ENCODE data around the gene SOX18. TPM values are rescaled to one million over a fixed set of nuclear protein-coding genes. Genes with fewer than 3 reads are reported as not detected.

The SOX18 gene
- total and polyA plus RNA-seq, 2 of the 13 experiments (the other 11 are each of a cell fraction or from before 2014, with no cell fraction given), result 1.6 to 1.9 TPM

- H3K9me3 ChIP-seq (ENCODE audit: low read length), result no peaks in the 10 kb centered on the region
- DNase-seq (ENCODE audit: low spot score) (no peak), FAIRE-seq (no peak), ATAC-seq (no peak)
- H3K4me1 ChIP-seq (ENCODE audit: insufficient read depth, low read length), result peaks cover 46% of the 10 kb centered on the region
- H3K4me2 ChIP-seq (ENCODE audit: low read depth, low read length), result peak overlapping the region; percentile 87
- WGBS (ENCODE audit: low lambda C conversion rate), result 11% methylated on average over 21 of the region's 23 CpGs
- intact Hi-C loops (cut with micrococcal nuclease; ENCODE audit: unreplicated experiment), result no loop called here
- H2AFZ ChIP-seq (ENCODE audit: low read length), result no peak overlapping the region
- peaks cover 21 to 57% of the 10 kb centered on the region in 2 experiments for H3K27me3 ChIP-seq (ENCODE audit: control insufficient read depth in 1 of 2, insufficient read depth in 2 of 2, low read length in 2 of 2)
- in situ Hi-C loops (cut with HindIII; ENCODE audit: extremely low pct_ligation_motif_present, low pct_unique_long_range_greater_than_20kb), result loop anchor here (5.0 kb wide), 1 partner anchor 33 kb away; no protein-coding TSS in a partner anchor
- 0 out of 2 replicates have a peak, but pooled peaks have one; percentile 19 for TF ChIP-seq SP4 (CRISPR knock-in tag; IDR thresholded peaks at IDR 0.05)
- TF ChIP-seq KDM5B (CRISPR knock-in tag; IDR thresholded peaks at IDR 0.05; ENCODE audit: borderline replicate concordance), result no peak
- TF ChIP-seq ZNF781 (CRISPR knock-in tag; IDR thresholded peaks at IDR 0.05; ENCODE audit: borderline replicate concordance, not compliant biosample characterization), result no peak
- 0 out of 2 replicates have a peak, but pooled peaks have one; percentile 84 for TF ChIP-seq PCBP1 (IDR thresholded peaks at IDR 0.05; ENCODE audit: borderline replicate concordance, low read depth, low read length)
- no peak for TF ChIP-seq ZNF557 (CRISPR knock-in tag; IDR thresholded peaks at IDR 0.05)
- TF ChIP-seq ZNF883 (CRISPR knock-in tag; IDR thresholded peaks at IDR 0.05; ENCODE audit: not compliant biosample characterization), result peak; percentile 21
- TF ChIP-seq SRSF1 (optimal IDR thresholded peaks at IDR 0.05; ENCODE audit: low read depth, low read length), result peak; percentile 51
- TF ChIP-seq PATZ1 (CRISPR knock-in tag; IDR thresholded peaks at IDR 0.05), result peak; percentile 5; the same call in 1 of the 2 replicates
- peak; percentile 32 for TF ChIP-seq XRCC5 (optimal IDR thresholded peaks at IDR 0.05; ENCODE audit: low read length)
- TF ChIP-seq ZNF83 (CRISPR knock-in tag; IDR thresholded peaks at IDR 0.05; ENCODE audit: borderline replicate concordance), result 0 out of 2 replicates have a peak, but pooled peaks have one; percentile 59
- H3K9ac ChIP-seq (ENCODE audit: insufficient read depth, low read depth, low read length), result no peak overlapping the region
- ChIA-PET POLR2A (interaction anchor here (2.0 kb wide), 1 partner anchor 22 kb away, joined by 7 read pairs; the partner anchor contains the start of gene TCEA2), CTCF (ENCODE audit: low intra/inter-chr PET ratio, low total read pairs) (no interaction called here)
- no peaks in the 10 kb centered on the region for H3K79me2 ChIP-seq (ENCODE audit: insufficient read depth, low read length)
- BruUV-seq (replicated peaks), result no TSS peak
- no peaks in the 10 kb centered on the region for H3K36me3 ChIP-seq (replicated peaks in 1 of 2; ENCODE audit: control insufficient read depth in 1 of 2, insufficient read depth in 2 of 2, low read length in 2 of 2)
- H4K20me1 ChIP-seq (ENCODE audit: insufficient read depth, low read length), result peaks cover 9% of the 10 kb centered on the region; the same call in 1 of the 2 replicates
- H3K4me3 ChIP-seq (replicated peaks in 1 of 3; ENCODE audit: insufficient read depth in 1 of 3, low read depth in 2 of 3, low read length in 3 of 3), result peak overlapping the region in 1 of 3 experiments; percentile 77; a peak in 1 of 6 replicates
- no peak overlapping the region for H3K27ac ChIP-seq (ENCODE audit: extremely low read length, insufficient read depth, low read length)
Measured at GRCh38 chr20:64084685-64085152, 35.3 kb upstream of the SOX18 start.

Data from HepG2 (cell line).